GM18909 (cell line): ENCODE results near the gene TGFB2.

Experiments
- ATAC-seq: cut with Tn5 transposase; IDR thresholded peaks from one replicate; pipeline ENCODE4 v1.9.1; 2021; ENCODE audit warnings: mild to moderate bottlenecking; ENCODE audit not compliant: unreplicated experiment, poor library complexity

Gene TGFB2

DNA sequence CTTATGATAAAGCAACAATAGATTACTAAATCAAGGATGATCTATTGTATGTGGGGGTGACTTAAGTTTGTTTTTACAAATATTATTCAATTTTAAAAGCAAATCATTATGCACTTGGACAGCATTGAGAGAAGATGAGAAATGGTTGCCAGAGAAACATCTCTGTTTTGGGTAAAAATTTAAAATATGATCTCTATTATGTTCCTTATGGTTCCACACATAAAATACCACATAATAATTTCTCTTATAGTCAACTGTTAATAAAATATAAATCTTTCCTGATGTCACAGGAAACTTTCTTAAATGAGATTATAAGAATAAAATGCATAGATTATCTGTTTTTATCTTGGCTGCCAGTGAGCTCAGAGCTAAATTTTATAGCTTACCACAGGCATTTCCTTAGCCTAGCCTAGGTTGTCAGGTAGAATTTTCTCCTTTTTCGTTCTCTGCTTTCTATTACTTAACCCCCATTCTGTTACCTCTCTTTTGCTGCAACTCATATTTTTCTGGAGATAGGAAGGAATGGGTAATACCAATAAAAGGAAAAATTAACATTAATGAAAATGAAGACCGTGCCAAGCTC is 109.7 kb downstream of the TGFB2 start:
- ATAC-seq, result no peak

- peak; percentile 71 for ATAC-seq
These were observed 111.3 kb downstream of the TGFB2 start for GRCh38 chr1:218456444-218456843.

- ATAC-seq, result no peak
These were observed 114.3 kb downstream of the TGFB2 start for GRCh38 chr1:218459450-218459849.

- no peak for ATAC-seq
These were observed 115.0 kb downstream of the TGFB2 start for GRCh38 chr1:218459878-218460711.

DNA sequence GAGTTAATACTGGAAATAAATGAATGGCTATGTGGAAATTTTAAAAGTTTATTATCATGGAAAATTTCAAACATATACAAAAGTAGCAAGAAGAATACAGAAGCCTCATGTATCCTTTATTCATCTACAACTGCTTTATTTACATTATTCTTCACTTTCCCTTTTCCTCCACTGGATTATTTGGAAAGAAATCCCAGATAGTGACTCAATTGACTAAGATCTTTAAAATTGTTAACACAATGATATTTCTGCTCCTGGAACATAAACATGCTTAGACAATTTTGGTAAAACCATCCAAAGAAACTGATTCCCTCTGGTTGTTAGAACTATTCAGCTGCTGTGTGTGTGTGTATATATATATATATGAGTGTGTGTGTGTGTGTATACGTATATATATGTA is 116.2 kb downstream of the TGFB2 start:
- no peak for ATAC-seq

DNA sequence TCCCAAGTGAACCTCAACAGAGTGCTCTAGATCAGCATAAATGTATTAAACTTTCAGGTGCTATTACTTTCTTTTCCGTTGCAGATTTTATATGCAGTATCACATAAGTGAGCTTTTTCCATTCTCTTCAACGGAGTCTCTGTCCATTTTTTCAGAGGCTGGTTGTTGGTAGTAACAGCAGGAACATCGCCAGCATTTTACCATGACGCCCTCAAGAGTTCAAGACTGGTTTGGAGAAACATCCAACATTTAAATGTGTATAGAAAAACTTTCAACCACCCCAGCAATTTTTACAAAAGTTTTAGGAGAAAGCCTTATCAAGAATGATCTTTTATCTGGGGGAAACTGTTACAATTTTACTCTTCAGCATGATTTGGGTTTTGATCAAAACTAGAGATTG is 117.0 kb downstream of the TGFB2 start:
- no peak for ATAC-seq

DNA sequence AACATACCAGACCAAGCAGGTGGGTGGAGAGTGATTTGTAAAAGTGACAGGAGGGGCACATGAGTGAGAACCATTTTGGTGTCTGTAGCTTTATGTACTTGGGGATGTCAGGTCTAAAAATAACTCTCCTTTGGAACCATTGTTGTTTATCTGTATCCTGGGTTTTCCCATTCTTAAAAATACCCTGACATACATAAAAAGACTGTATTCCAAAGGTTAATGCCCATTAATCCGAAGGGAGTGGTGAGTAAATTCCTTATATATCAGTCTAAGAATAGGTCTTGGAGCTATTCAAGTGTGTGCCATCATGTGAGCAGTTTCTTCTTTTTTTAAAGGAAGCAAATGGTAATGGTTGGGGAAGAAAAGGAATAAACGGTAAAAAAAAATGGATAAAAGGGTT is 117.5 kb downstream of the TGFB2 start:
- no peak for ATAC-seq

GRCh38 chr1:218463194-218464156 is 118.3 kb downstream of the TGFB2 start:
- ATAC-seq, result no peak

GRCh38 chr1:218464871-218465270 is 119.7 kb downstream of the TGFB2 start:
- ATAC-seq, result no peak

DNA sequence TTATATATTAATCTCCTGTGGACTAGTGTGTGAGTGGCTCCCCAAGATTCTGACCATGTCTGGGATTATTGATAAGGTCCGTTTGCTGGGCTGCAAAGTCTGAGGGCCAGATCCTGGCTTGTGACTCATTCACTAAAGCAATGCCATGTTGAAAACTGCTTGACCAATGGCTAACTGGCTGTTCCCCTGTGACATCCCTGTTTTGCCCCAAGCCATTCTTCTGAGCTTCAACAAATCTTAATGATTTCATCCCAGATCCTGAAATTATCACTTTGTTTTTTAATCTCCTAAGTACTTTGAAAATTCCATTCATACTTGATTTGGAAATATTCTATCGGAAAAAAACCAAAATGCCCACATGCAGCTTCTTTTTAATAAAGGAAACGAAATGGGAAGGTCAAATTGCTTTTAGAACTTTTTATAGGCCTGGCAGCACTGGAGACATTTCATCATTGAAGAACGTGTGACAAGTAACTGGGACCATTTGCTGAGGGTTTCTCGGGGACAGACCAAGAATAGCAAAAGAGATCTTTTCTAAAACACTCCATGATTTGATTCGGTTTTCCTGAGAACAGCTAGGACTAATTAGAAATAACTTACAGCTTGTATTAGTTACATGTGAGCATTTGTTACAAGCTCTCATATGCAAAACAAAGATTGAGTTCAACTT is 121.3 kb downstream of the TGFB2 start:
- ATAC-seq, result no peak

- no peak for ATAC-seq
These were observed 122.3 kb downstream of the TGFB2 start for GRCh38 chr1:218467101-218468072.

DNA sequence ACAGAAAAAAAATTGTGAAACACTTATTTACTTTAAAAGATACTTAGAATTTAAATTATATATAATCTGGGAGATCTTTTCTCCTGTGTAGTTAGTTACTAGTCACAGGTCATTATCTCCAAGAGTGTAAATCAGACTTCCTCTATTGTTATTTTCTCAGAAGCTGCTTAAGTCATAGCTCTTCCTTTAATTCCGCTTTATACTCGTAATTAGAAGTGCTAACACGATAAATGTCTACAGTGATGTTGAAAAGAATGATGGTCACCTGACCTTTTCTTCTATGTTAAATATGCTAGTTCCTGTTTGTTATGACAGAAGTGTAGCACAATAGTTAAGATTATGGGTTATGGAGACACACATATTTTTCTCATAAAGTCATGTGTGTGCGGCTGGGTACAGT is 123.6 kb downstream of the TGFB2 start:
- no peak for ATAC-seq

DNA sequence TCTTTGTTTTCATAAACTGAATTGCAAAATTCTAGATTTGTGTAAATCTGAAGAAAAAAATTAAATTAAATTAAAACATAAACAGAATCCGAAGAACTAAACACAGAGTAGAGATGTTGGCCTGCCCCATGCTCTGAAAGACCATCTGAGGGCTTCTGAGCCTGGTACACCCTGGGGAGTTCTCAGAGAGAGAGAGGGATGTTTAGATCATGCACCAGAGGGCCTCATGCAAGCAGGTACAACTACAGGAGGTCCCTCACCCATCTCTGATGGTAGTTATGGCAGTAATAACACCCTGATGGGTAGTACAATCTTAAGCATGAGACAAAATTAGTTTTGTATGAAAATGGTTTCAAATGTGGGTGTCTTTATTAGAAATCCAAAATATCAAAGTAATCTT is 127.7 kb downstream of the TGFB2 start:
- ATAC-seq, result no peak

DNA sequence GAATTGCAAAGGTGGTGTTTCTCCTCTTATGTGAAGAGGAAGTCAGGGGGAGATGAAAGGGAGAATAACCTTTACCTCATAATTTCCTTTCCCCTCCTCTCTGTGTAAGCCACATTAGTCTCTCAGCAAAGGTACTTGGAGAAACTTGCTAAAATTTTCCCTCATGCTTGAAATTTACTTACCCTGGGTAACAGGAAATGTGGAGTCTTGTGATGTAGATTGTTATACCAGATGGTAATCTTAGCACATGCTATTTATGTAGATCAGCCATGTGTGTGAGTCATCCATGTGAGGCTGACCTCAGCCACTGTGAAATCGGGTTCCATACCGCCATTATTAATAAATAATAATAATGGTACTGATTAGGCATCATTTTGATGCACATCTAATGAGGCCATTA is 128.4 kb downstream of the TGFB2 start:
- peak; percentile 72 for ATAC-seq

DNA sequence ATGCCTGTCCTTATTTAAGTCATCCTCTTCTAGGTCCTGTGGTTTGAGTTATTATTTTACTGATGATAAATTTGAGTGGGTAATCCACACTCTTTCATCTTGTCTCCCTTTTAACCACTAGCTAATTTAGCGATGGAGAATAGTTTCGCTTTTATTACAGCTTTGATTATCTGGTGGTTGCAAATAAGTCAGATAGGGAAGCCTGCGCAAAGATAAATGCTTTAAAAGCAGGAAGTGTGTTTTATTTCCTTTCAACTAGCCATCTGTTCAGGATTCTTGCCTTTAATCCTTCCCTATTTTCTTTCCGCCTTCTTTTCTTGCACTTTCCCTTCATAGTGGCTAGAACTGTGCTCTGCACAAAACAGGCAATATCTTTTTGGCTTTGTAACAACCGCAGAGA is 129.0 kb downstream of the TGFB2 start:
- no peak for ATAC-seq

DNA sequence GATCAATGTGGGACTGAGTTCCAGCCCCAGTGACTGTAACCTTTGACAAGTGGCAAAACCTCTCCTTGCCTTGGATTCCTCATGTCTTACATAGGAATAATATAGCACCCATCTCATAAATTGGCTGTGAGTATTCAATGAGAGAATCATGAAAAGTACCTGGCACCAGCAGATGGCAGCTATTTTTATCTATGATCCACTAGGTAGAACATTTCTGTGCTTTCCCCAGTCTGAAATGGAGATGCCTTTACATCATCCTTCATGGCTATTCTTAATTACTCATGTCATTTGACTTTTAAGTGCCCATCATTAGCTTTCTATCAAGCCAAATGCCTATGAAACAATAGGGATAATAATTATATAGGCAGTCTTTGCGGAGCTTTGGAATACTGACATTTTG is 130.1 kb downstream of the TGFB2 start:
- no peak for ATAC-seq

DNA sequence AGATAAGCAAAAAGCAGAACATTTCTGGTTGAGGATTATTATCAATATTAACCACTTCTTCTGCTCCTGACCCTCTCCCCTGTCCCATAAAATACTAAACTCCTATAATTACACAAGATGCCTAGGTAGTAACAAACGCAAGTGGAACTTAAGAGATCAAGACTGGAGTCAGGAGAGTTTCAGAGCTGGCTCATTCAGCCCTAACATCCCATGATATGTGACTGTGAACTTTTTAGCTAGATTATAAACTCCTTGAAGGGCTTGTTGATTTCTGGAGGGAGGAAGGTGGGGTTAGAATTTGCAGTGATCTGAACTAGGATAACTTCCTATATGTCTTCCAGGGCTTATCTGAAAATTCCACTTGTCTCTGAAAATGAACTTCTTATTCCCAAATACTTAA is 130.6 kb downstream of the TGFB2 start:
- no peak for ATAC-seq

GRCh38 chr1:218476385-218476784 is 131.2 kb downstream of the TGFB2 start:
- ATAC-seq, result no peak

GRCh38 chr1:218478336-218478735 is 133.2 kb downstream of the TGFB2 start:
- ATAC-seq, result no peak
